ENCODE data around the gene MARS1.
A peak's percentile ranks its signal among the peaks of the same experiment; 100 is the strongest.

Gene MARS1

DNA sequence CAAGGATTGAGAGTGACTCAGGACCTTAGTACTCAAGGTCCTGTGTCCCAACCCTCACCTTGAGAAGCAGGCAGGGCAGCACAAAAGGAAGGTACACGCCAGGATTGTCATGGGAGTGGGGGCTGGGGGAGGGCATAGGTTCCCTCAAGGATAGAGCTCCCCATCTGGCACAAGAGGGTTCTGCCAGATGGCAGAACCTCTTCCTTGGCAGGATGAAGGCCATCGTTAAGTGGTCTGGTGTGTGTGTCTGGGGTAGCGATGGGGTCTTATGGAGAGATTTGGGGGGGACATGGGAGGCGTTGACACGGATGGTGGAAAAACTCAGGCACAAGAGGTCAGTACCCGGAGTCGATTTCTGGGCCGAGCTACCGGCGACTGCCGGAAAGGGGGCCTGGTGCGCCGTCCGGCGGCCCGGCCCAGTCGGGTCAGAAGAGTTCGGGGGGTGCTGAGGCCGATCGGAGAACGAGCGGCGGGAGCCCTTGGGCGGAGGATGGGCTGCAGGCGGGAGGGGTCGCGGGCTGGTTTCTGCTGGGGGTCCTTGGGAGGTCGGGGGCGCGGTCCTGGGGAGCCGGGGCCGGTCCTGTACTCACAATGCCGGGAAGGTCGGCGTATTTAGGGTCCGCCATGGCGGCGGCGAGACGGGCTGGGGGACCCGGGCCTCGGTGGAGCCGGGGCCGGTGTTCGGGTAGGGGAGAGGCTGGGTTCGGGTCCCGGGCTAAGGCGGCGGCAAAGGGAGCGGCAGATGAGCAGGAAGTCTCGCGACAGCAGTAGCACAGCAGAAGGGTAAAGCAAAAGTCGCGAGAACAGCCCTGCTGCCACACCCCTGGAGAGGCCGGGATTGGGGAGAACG is 58.8 kb downstream of the MARS1 start, which contains the start of gene DCTN2:
Gene DCTN2, minus strand, starts transcription at position 755 of the 850 bp plus-strand sequence. Its CDS starts 129 bp downstream, at position 626.
- TF ChIP-seq POLR2AphosphoS5 (IDR thresholded peaks at IDR 0.05; ENCODE audit: low read depth, low read length) = peak; percentile 77
- TF ChIP-seq, protein P1, sequence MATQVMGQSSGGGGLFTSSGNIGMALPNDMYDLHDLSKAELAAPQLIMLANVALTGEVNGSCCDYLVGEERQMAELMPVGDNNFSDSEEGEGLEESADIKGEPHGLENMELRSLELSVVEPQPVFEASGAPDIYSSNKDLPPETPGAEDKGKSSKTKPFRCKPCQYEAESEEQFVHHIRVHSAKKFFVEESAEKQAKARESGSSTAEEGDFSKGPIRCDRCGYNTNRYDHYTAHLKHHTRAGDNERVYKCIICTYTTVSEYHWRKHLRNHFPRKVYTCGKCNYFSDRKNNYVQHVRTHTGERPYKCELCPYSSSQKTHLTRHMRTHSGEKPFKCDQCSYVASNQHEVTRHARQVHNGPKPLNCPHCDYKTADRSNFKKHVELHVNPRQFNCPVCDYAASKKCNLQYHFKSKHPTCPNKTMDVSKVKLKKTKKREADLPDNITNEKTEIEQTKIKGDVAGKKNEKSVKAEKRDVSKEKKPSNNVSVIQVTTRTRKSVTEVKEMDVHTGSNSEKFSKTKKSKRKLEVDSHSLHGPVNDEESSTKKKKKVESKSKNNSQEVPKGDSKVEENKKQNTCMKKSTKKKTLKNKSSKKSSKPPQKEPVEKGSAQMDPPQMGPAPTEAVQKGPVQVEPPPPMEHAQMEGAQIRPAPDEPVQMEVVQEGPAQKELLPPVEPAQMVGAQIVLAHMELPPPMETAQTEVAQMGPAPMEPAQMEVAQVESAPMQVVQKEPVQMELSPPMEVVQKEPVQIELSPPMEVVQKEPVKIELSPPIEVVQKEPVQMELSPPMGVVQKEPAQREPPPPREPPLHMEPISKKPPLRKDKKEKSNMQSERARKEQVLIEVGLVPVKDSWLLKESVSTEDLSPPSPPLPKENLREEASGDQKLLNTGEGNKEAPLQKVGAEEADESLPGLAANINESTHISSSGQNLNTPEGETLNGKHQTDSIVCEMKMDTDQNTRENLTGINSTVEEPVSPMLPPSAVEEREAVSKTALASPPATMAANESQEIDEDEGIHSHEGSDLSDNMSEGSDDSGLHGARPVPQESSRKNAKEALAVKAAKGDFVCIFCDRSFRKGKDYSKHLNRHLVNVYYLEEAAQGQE (IDR thresholded peaks at IDR 0.05; ENCODE audit: insufficient read depth in 1 of 2, low read depth in 2 of 2, low read length in 2 of 2) = no peak

DNA sequence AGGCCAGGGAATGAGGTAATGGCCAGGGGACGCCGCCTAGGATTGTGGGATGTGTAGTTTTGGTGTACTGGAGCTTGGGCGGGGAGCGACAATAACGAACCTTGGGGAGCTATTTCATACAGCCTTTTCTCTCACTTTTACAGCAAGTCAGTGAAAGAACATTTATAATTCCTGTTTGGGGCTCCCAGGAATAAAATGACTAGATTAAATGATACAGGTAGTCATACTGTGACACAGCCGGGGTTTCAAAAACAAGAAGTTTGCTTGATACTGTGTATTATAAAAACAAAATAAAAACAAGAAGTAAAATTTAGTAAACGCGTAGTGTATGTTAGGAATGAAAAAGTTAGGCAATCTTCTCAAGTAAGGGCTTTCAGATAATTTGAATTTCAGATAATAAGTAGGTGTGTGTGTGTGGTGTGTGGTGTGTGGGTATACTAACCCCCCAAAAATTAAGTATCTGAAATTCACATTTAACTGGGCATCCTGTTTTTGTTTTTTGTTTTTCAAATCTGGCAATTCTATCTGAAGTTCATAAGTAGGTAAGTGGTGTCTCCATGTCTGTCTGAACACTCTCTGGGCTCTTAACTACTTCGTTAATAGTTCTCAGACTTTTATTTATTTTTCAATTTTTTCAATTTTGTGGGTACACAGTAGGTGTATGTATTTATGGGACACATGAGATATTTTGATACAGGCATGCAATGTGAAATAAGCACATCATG is 59.6 kb downstream of the MARS1 start:
- no peak for TF ChIP-seq TAF1 (IDR thresholded peaks at IDR 0.05; ENCODE audit: borderline replicate concordance, insufficient read depth, low read length)
- peak; percentile 17 for TF ChIP-seq FOXP2 (optimal IDR thresholded peaks at IDR 0.05; ENCODE audit: borderline replicate concordance, extremely low read depth, extremely low read length, insufficient read depth)
- no peak for TF ChIP-seq SIN3A (IDR thresholded peaks at IDR 0.05; ENCODE audit: borderline replicate concordance, insufficient read depth, low read length)

DNA sequence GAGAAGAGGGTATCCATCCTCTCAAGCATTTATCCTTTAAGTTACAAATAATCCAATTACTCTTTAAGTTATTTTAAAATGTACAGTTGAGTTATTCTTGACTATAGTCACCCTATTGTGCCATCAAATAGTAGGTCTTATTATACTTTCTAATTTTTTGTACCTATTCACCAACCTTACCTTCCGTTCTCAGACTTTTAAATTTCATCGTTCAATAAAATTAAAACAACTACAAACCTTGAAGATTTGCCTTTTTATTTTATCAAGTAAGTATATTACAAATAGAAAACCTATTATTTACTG is 60.1 kb downstream of the MARS1 start:
- no peak for TF ChIP-seq TAF1 (IDR thresholded peaks at IDR 0.05; ENCODE audit: borderline replicate concordance, insufficient read depth, low read length)
- TF ChIP-seq SIN3A (IDR thresholded peaks at IDR 0.05; ENCODE audit: borderline replicate concordance, insufficient read depth, low read length) = no peak
- TF ChIP-seq POLR2AphosphoS5 (IDR thresholded peaks at IDR 0.05; ENCODE audit: low read depth, low read length) = no peak

DNA sequence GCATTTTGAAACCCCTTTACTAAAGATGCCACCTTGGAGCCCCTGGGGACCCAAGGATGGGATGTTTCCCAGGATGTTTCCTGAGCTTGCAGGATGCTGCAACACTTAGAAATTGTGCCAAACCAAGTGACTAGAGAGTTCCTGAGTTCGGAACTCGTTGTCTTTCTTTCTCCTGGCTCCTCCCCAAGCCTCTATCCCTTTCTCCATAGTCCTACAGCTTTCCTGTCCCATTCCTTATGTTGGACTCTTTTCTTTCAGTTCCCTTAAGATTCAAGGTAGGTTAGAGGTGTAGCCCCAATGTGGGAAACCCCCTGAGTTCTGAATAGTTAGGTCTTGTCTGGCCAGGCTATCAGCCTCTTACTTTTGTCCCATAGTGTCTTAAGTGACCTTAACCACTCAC is 60.6 kb downstream of the MARS1 start:
- TF ChIP-seq POLR2AphosphoS5 (IDR thresholded peaks at IDR 0.05; ENCODE audit: low read depth, low read length) (no peak), FOXP2 (optimal IDR thresholded peaks at IDR 0.05; ENCODE audit: borderline replicate concordance, extremely low read depth, extremely low read length, insufficient read depth) (no peak), SIN3A (IDR thresholded peaks at IDR 0.05; ENCODE audit: borderline replicate concordance, insufficient read depth, low read length) (no peak), TAF1 (IDR thresholded peaks at IDR 0.05; ENCODE audit: borderline replicate concordance, insufficient read depth, low read length) (no peak)
- TF ChIP-seq, protein P1 (IDR thresholded peaks at IDR 0.05; ENCODE audit: insufficient read depth in 1 of 2, low read depth in 2 of 2, low read length in 2 of 2) = no peak

DNA sequence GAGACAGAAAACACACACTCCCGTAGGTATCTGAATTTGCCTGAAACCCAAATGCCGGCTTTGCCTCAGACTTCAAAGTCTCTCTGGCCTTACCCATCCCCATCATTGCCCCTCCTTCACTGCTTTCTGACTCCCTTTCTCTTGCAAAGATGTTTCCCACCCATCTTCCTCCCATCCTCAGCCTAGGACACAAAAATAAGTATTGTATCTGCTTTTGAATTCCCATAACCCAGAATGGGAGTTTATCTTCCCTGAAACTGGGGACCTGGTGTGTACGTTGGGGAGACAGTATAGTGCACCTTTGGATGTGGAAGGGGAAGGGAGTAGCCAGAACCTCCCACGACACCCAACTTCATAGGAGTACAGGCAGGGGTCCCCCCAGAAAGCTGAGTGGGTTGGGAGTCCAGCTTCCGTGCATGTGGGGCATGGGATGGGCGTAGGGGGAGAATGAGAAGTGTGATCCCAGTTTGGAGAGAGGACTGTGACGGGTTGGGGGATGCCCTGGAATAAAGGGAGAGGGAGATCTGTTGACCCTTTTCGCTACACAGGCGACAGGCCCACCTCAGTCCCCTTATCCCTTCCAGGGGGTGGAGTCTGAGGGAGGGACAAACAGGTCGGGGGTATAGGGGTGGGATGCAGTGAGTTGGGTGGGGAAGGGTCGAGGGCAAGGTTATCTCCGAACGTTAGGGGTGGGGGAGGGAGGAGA is 61.5 kb downstream of the MARS1 start:
- no peak for TF ChIP-seq TAF1 (IDR thresholded peaks at IDR 0.05; ENCODE audit: borderline replicate concordance, insufficient read depth, low read length)
- TF ChIP-seq FOXP2 (optimal IDR thresholded peaks at IDR 0.05; ENCODE audit: borderline replicate concordance, extremely low read depth, extremely low read length, insufficient read depth) = no peak

DNA sequence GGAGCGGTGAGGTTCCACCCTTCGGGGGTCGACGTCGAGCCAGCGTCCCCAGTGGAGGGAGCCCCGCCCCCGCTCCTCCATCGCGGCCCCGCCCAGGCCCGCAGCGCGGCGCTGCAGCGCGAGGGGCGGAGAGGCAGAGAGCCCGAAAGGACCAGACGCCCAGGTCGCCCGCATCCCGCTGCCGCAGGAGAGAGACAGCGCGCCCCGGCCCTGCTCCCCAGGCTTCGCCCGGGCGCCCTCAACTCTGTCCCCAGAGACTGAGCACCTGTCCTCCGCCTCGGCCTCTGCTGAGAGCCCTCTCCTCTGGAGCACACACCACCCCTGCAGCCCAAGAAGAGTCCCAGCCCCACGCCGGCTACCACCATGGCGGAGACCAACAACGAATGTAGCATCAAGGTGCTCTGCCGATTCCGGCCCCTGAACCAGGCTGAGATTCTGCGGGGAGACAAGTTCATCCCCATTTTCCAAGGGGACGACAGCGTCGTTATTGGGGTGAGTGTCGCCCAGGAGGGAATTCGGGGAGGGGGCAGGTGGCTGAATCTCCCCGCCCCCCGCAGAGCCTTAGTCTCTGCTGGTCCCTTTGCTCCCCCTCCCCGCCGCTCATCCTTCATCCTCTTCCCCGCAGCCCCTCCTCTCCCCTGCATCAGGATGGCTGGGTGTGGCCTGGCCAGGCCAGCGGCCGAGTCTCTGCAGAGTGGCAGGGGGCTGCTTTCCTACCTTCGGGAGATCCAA is 62.2 kb downstream of the MARS1 start, which contains the start of gene KIF5A:
Gene KIF5A, plus strand, starts transcription at position 136 of the 732 bp plus-strand sequence. Its CDS starts 228 bp downstream, at position 364.
- TF ChIP-seq POLR2AphosphoS5 (IDR thresholded peaks at IDR 0.05; ENCODE audit: low read depth, low read length) (no peak), TAF1 (IDR thresholded peaks at IDR 0.05; ENCODE audit: borderline replicate concordance, insufficient read depth, low read length) (no peak), FOXP2 (optimal IDR thresholded peaks at IDR 0.05; ENCODE audit: borderline replicate concordance, extremely low read depth, extremely low read length, insufficient read depth) (no peak), SIN3A (IDR thresholded peaks at IDR 0.05; ENCODE audit: borderline replicate concordance, insufficient read depth, low read length) (no peak)
- TF ChIP-seq, protein P1 (IDR thresholded peaks at IDR 0.05; ENCODE audit: insufficient read depth in 1 of 2, low read depth in 2 of 2, low read length in 2 of 2) = no peak
